H9 (cell line): Measurements from ENCODE around the gene CBX3. TPM values are rescaled to one million over a fixed set of nuclear protein-coding genes. Genes with fewer than 3 reads are reported as not detected.
A peak's percentile ranks its signal among the peaks of the same experiment; 100 is the strongest.

Experiments used
- DNase-seq: peaks from one replicate; pipeline ENCODE4 v3.0.0-alpha.2; 2017
- H2AFZ ChIP-seq: one replicate; pipeline ENCODE4 v1.6.1; 2013; ENCODE audit warnings: mild to moderate bottlenecking, low read length, control low read depth, moderate library complexity
- H2AK5ac ChIP-seq: 2 replicates; pipeline ENCODE4 v1.6.1; 2013; ENCODE audit warnings: low read length, control low read depth, mixed read lengths; ENCODE audit not compliant: insufficient read length
- H2BK120ac ChIP-seq: one replicate; pipeline ENCODE4 v1.6.1; 2013; ENCODE audit warnings: low read depth, mild to moderate bottlenecking, low read length, control low read depth, inconsistent platforms; ENCODE audit not compliant: poor library complexity, severe bottlenecking
- H2BK12ac ChIP-seq: 2 replicates; pipeline ENCODE4 v1.6.1; 2013; ENCODE audit warnings: low read length, control low read depth, mixed read lengths, low read depth; ENCODE audit not compliant: insufficient read length
- H2BK15ac ChIP-seq: 2 replicates; pipeline ENCODE4 v1.6.1; 2013; ENCODE audit warnings: low read depth, low read length, control low read depth
- H2BK20ac ChIP-seq: one replicate; pipeline ENCODE4 v1.6.1; 2013; ENCODE audit warnings: low read depth, mild to moderate bottlenecking, low read length, control low read depth, inconsistent platforms; ENCODE audit not compliant: poor library complexity, severe bottlenecking
- H2BK5ac ChIP-seq: 2 replicates; pipeline ENCODE4 v1.6.1; 2013; ENCODE audit warnings: low read length, control low read depth, mixed read lengths; ENCODE audit not compliant: insufficient read length
- H3K14ac ChIP-seq: 2 replicates; pipeline ENCODE4 v1.6.1; 2013; ENCODE audit warnings: low read length, control low read depth; ENCODE audit not compliant: insufficient read depth
- H3K18ac ChIP-seq: 2 replicates; pipeline ENCODE4 v1.6.1; 2013; ENCODE audit warnings: low read depth, mild to moderate bottlenecking, mixed read lengths, low read length, control low read depth; ENCODE audit not compliant: insufficient read length
- H3K23ac ChIP-seq: 2 replicates; pipeline ENCODE4 v1.6.1; 2013; ENCODE audit warnings: low read length, control low read depth, mixed read lengths, low read depth; ENCODE audit not compliant: insufficient read length
- H3K23me2 ChIP-seq: 2 replicates; pipeline ENCODE4 v1.6.1; 2013; ENCODE audit warnings: low read depth, mild to moderate bottlenecking, mixed read lengths, low read length, control low read depth; ENCODE audit not compliant: insufficient read length, poor library complexity, severe bottlenecking
- H3K27ac ChIP-seq: 2 replicates; pipeline ENCODE4 v1.5.1; 2013; ENCODE audit warnings: low read length, control low read depth, mixed read lengths, low read depth; ENCODE audit not compliant: insufficient read length
- H3K27me3 ChIP-seq: 2 replicates; pipeline ENCODE4 v1.6.1; 2013; ENCODE audit warnings: low read length, control low read depth, inconsistent platforms; ENCODE audit not compliant: insufficient read depth
- H3K4ac ChIP-seq: 2 replicates; pipeline ENCODE4 v1.6.1; 2013; ENCODE audit warnings: low read depth, mild to moderate bottlenecking, control low read depth, inconsistent platforms, low read length, moderate library complexity
- H3K4me1 ChIP-seq: 2 replicates; pipeline ENCODE4 v1.6.1; 2013; ENCODE audit warnings: low read length, control low read depth, inconsistent platforms; ENCODE audit not compliant: insufficient read depth
- H3K4me2 ChIP-seq: 2 replicates; pipeline ENCODE4 v1.6.1; 2013; ENCODE audit warnings: low read length, control low read depth, mixed read lengths; ENCODE audit not compliant: insufficient read length, insufficient read depth
- H3K56ac ChIP-seq: 2 replicates; pipeline ENCODE4 v1.6.1; 2013; ENCODE audit warnings: low read depth, mild to moderate bottlenecking, mixed read lengths, low read length, control low read depth; ENCODE audit not compliant: insufficient read length
- H3K79me1 ChIP-seq: 2 replicates; pipeline ENCODE4 v1.6.1; 2013; ENCODE audit warnings: low read depth, mild to moderate bottlenecking, moderate library complexity, low read length, control low read depth, inconsistent platforms; ENCODE audit not compliant: insufficient read depth, poor library complexity, severe bottlenecking
- H3K79me2 ChIP-seq: 2 replicates; pipeline ENCODE4 v1.6.1; 2013; ENCODE audit warnings: low read length, control low read depth, inconsistent platforms; ENCODE audit not compliant: insufficient read depth
- H3K9ac ChIP-seq: 2 replicates; pipeline ENCODE4 v1.6.1; 2013; ENCODE audit warnings: low read length, control low read depth, mixed read lengths; ENCODE audit not compliant: insufficient read length; ENCODE audit errors: extremely low read depth
- H3K9me3 ChIP-seq: one replicate; pipeline ENCODE4 v1.6.1; 2013; ENCODE audit warnings: low read depth, low read length, inconsistent platforms; ENCODE audit not compliant: control insufficient read depth
- H3T11ph ChIP-seq: one replicate; pipeline ENCODE4 v1.6.1; 2013; ENCODE audit warnings: mild to moderate bottlenecking, low read length, control low read depth, inconsistent platforms
- H4K20me1 ChIP-seq: one replicate; pipeline ENCODE4 v1.6.1; 2013; ENCODE audit not compliant: control insufficient read depth, insufficient read length, insufficient read depth
- H4K5ac ChIP-seq: 2 replicates; pipeline ENCODE4 v1.6.1; 2013; ENCODE audit warnings: low read depth, mild to moderate bottlenecking, mixed read lengths, low read length, control low read depth; ENCODE audit not compliant: insufficient read length
- H4K8ac ChIP-seq: replicated peaks from 2 replicates; pipeline ENCODE4 v1.6.1; 2013; ENCODE audit warnings: low read length, control low read depth, mixed read lengths, low read depth; ENCODE audit not compliant: insufficient read length
- H4K91ac ChIP-seq: 2 replicates; pipeline ENCODE4 v1.6.1; 2013; ENCODE audit warnings: low read depth, mild to moderate bottlenecking, moderate library complexity, mixed read lengths, low read length, control low read depth; ENCODE audit not compliant: insufficient read length
- H3K27ac Mint-ChIP-seq, 3 experiments: 2 replicates in 2 of 3; 3 replicates in 1 of 3; pipeline ENCODE4 v1.8.0; 2020 to 2021; ENCODE audit warnings: mixed read lengths in 3 of 3, mild to moderate bottlenecking in 1 of 3, moderate library complexity in 1 of 3
- H3K27me3 Mint-ChIP-seq: 2 replicates; pipeline ENCODE4 v1.8.0; 2021; ENCODE audit warnings: low read depth, mild to moderate bottlenecking, moderate library complexity, mixed read lengths
- H3K36me3 Mint-ChIP-seq, 3 experiments: 2 replicates in 2 of 3; 3 replicates in 1 of 3; pipeline ENCODE4 v1.8.0; 2020 to 2021; ENCODE audit warnings: low read depth in 3 of 3, mixed read lengths in 3 of 3; ENCODE audit not compliant: insufficient read depth in 1 of 3
- H3K4me1 Mint-ChIP-seq, 2 experiments: 2 replicates each; pipeline ENCODE4 v1.8.0; 2020; ENCODE audit warnings: mixed read lengths in 2 of 2
- H3K4me3 Mint-ChIP-seq, 2 experiments: 2 replicates in 1 of 2; 3 replicates in 1 of 2; pipeline ENCODE4 v1.8.0; 2020 to 2021; ENCODE audit warnings: mild to moderate bottlenecking in 2 of 2, mixed read lengths in 2 of 2, moderate library complexity in 1 of 2
- H3K9me3 Mint-ChIP-seq, 2 experiments: 2 replicates in 1 of 2; 3 replicates in 1 of 2; pipeline ENCODE4 v1.8.0; 2020; ENCODE audit warnings: mild to moderate bottlenecking in 2 of 2, mixed read lengths in 2 of 2, moderate library complexity in 1 of 2
- CTCF ChIP-seq: fragments of 200-600 bp; sonication (generic); conservative IDR thresholded peaks from 3 replicates; pipeline ENCODE4 v1.8.0; 2021; ENCODE audit warnings: antibody characterized with exemption, mild to moderate bottlenecking
- WGBS: extraction: QIAGEN DNeasy Blood & Tissue Kit; methylation state at CpG from one replicate; pipeline ENCODE4 v1.1.7; 2013; ENCODE audit warnings: missing lambda C conversion rate, low lambda C conversion rate, mixed read lengths; ENCODE audit not compliant: insufficient read length; ENCODE audit errors: extremely low coverage; 5-methylcytosine and 5-hydroxymethylcytosine counted together
- total RNA-seq: library from RNA; stranded (reverse); gene quantifications from 2 replicates; pipeline ENCODE4 v1.2.1, GENCODE V29; 2021

Gene CBX3
- total RNA-seq, 1 experiment from 2014 or later, result 288 TPM

GRCh38 chr7:26159243-26159642, 42.3 kb upstream of the CBX3 start:
- peaks cover 12% of the 10 kb centered on the region for H3K27me3 Mint-ChIP-seq
- peak overlapping the region in 1 of 3 experiments; percentile 78; a peak in 2 of 7 replicates for H3K27ac Mint-ChIP-seq
- TF ChIP-seq CTCF, result no peak
- peak overlapping the region; percentile 0 for H3K4me2 ChIP-seq
- H3K18ac ChIP-seq, result no peak overlapping the region
- peaks cover 41% of the 10 kb centered on the region for H3K4me1 ChIP-seq
- H2AFZ ChIP-seq, result no peak overlapping the region
- peaks cover 0 to 3% of the 10 kb centered on the region in 2 experiments; a peak in 4 of 5 replicates for H3K9me3 Mint-ChIP-seq
- no peak overlapping the region for H2BK12ac ChIP-seq
- H2BK120ac ChIP-seq, result no peak overlapping the region
- peaks cover 3 to 51% (median 12%) of the 10 kb centered on the region in 3 experiments; a peak in 6 of 7 replicates for H3K36me3 Mint-ChIP-seq
- peak overlapping the region in 1 of 2 experiments; percentile 61; a peak in 3 of 5 replicates for H3K4me3 Mint-ChIP-seq
- no CpG with 5 or more reads among the region's 2 CpGs for WGBS
- no peak overlapping the region for H2BK5ac ChIP-seq
- H4K8ac ChIP-seq, result no peak overlapping the region
- no peak overlapping the region for H4K5ac ChIP-seq
- no peak overlapping the region for H2BK15ac ChIP-seq
- no peak overlapping the region for H3K9ac ChIP-seq
- H3K56ac ChIP-seq, result no peak overlapping the region
- no peak overlapping the region for H4K91ac ChIP-seq
- H3K79me1 ChIP-seq, result peaks cover 7% of the 10 kb centered on the region
- peaks cover 56 to 67% of the 10 kb centered on the region in 2 experiments for H3K4me1 Mint-ChIP-seq
- H3K23me2 ChIP-seq, result no peaks in the 10 kb centered on the region
- H3K27ac ChIP-seq, result no peak overlapping the region
- no peak for DNase-seq
- no peak overlapping the region for H2BK20ac ChIP-seq
- no peak overlapping the region for H2AK5ac ChIP-seq
- H3K79me2 ChIP-seq, result peaks cover 83% of the 10 kb centered on the region
- no peak overlapping the region for H3T11ph ChIP-seq
- no peak overlapping the region for H3K4ac ChIP-seq
- H3K23ac ChIP-seq, result no peak overlapping the region
- no peaks in the 10 kb centered on the region for H4K20me1 ChIP-seq
- H3K14ac ChIP-seq, result no peak overlapping the region
- no peaks in the 10 kb centered on the region for H3K27me3 ChIP-seq
- no peaks in the 10 kb centered on the region for H3K9me3 ChIP-seq
